HepG2 (cell line): ENCODE measurements around the gene NYAP2. TPM values are rescaled to one million over a fixed set of nuclear protein-coding genes. Genes with fewer than 3 reads are reported as not detected.

Source experiments
- ATF2 ChIP-seq: sonication (generic); formaldehyde crosslinking; IDR thresholded peaks from 2 replicates; pipeline ENCODE4 v1.4.0; 2020; ENCODE audit warnings: missing genetic modification reagents
- CBX5 ChIP-seq: sonication (generic); formaldehyde crosslinking; IDR thresholded peaks from 2 replicates; pipeline ENCODE4 v1.4.0; 2020; ENCODE audit warnings: missing genetic modification reagents, borderline replicate concordance
- CTCF ChIP-seq: sonication (generic); formaldehyde crosslinking; IDR thresholded peaks from 2 replicates; pipeline ENCODE4 v1.5.0; 2020; ENCODE audit warnings: mild to moderate bottlenecking, missing genetic modification reagents, moderate library complexity
- IRF2 ChIP-seq: IDR thresholded peaks from 2 replicates; pipeline ENCODE4 v1.6.1; 2018; ENCODE audit warnings: missing genetic modification reagents, missing compliant biosample characterization
- MAFF ChIP-seq: IDR thresholded peaks from 2 replicates; pipeline ENCODE4 v1.6.1; 2011; ENCODE audit warnings: low read depth, low read length, improper control_type of control experiment
- MAFK ChIP-seq, 2 experiments: IDR thresholded peaks in 1 of 2; conservative IDR thresholded peaks in 1 of 2; 2 replicates each; pipeline ENCODE4 v1.6.1; 2011; ENCODE audit warnings: improper control_type of control experiment in 2 of 2, low read length in 2 of 2
- SALL1 ChIP-seq: sonication (generic); formaldehyde crosslinking; IDR thresholded peaks from 2 replicates; pipeline ENCODE4 v1.8.0; 2022; ENCODE audit warnings: mild to moderate bottlenecking, missing genetic modification reagents
- SKIL ChIP-seq: sonication (generic); formaldehyde crosslinking; IDR thresholded peaks from 2 replicates; pipeline ENCODE4 v1.8.0; 2022; ENCODE audit warnings: missing genetic modification reagents, mild to moderate bottlenecking, moderate library complexity, borderline replicate concordance
- SMC3 ChIP-seq: IDR thresholded peaks from 2 replicates; pipeline ENCODE4 v1.6.1; 2011; ENCODE audit warnings: low read length, improper control_type of control experiment
- SP5 ChIP-seq: IDR thresholded peaks from 2 replicates; pipeline ENCODE4 v1.6.1; 2016; ENCODE audit warnings: low read depth, borderline replicate concordance
- STAG1 ChIP-seq: sonication (generic); formaldehyde crosslinking; IDR thresholded peaks from 2 replicates; pipeline ENCODE4 v1.4.0; 2020; ENCODE audit warnings: missing genetic modification reagents
- ZBTB20 ChIP-seq: sonication (generic); formaldehyde crosslinking; IDR thresholded peaks from 2 replicates; pipeline ENCODE4 v1.8.1; 2023; ENCODE audit warnings: missing genetic modification reagents, low read depth, mild to moderate bottlenecking, borderline replicate concordance
- ZBTB44 ChIP-seq: sonication (generic); formaldehyde crosslinking; IDR thresholded peaks from 2 replicates; pipeline ENCODE4 v1.4.0; 2020; ENCODE audit warnings: missing genetic modification reagents
- ZFP36 ChIP-seq: fragments of 150-350 bp; IDR thresholded peaks from 2 replicates; pipeline ENCODE4 v1.6.1; 2018; ENCODE audit warnings: borderline replicate concordance, low read length, low read depth; ENCODE audit not compliant: partially characterized antibody
- polyA plus RNA-seq, 8 experiments: library from polyadenylated mRNA; depleted of rRNA in 3 of 8; stranded (reverse) in 7 of 8; unstranded in 1 of 8; fragments of >200 nt; fragmentation: Illumina TruSeq in 4 of 8; extraction: Trizol in 4 of 8; gene quantifications; 2 replicates each; pipeline versions ENCODE4 v1.2.1 to v1.2.3, GENCODE V29; 2011 to 2016; ENCODE audit warnings: low read depth in 4 of 8, missing spikeins in 1 of 8, mixed read lengths in 1 of 8; ENCODE audit not compliant: insufficient read depth in 1 of 8
- total RNA-seq, 5 experiments: library from RNA; depleted of rRNA; stranded (reverse); fragments of >200 nt; fragmentation: Illumina TruSeq; extraction: Trizol; gene quantifications; 2 replicates each; pipeline ENCODE4 v1.2.3, GENCODE V29; 2016; ENCODE audit warnings: low read depth in 1 of 5

The NYAP2 gene
- total and polyA plus RNA-seq, 2 of the 13 experiments (the other 11 are each of a cell fraction or from before 2014, with no cell fraction given), result not detected

- TF ChIP-seq CTCF (CRISPR knock-in tag) (peak; percentile 89), ZFP36 (peak; percentile 46), SMC3 (peak; percentile 75), SALL1 (CRISPR knock-in tag) (no peak), MAFK (conservative IDR thresholded peaks at IDR 0.05 in 1 of 2, IDR thresholded peaks at IDR 0.05 in 1 of 2; ENCODE audit: low read length in 2 of 2) (peak; percentile 95 to 97), ZBTB20 (CRISPR knock-in tag) (no peak), CBX5 (CRISPR knock-in tag) (no peak), SP5 (0 out of 2 replicates have a peak, but pooled peaks have one; percentile 20), ZBTB44 (CRISPR knock-in tag) (0 out of 2 replicates have a peak, but pooled peaks have one; percentile 13), ATF2 (CRISPR knock-in tag) (no peak), MAFF (peak; percentile 96), IRF2 (CRISPR knock-in tag) (no peak), SKIL (no peak), STAG1 (peak; percentile 96)
These were observed 261.0 kb downstream of the NYAP2 start (continued) for GRCh38 chr2:225660262-225661131.
